Ovary (tissue), 9 donors: ENCODE results near the gene TMEM272. TPM values are rescaled to one million over a fixed set of nuclear protein-coding genes. Genes with fewer than 3 reads are reported as not detected.

Experiments used
- DNase-seq, 5 donors: peaks; one replicate each; pipeline ENCODE4 v3.0.0-alpha.2; 2019 to 2020
- H3K27ac ChIP-seq, 2 donors: fragments of 200-600 bp; one replicate each; pipeline versions ENCODE4 v1.5.1 to v1.8.0; 2019 to 2022
- H3K27me3 ChIP-seq: fragments of 200-600 bp; one replicate; pipeline ENCODE4 v1.8.0; 2022
- H3K36me3 ChIP-seq: fragments of 200-600 bp; sonication (generic); one replicate; pipeline ENCODE4 v1.5.1; 2019
- H3K4me1 ChIP-seq: one replicate; pipeline ENCODE4 v1.8.1; 2013; ENCODE audit warnings: mild to moderate bottlenecking, moderate library complexity; ENCODE audit not compliant: insufficient read depth
- H3K4me3 ChIP-seq: fragments of 200-600 bp; sonication (generic); one replicate; pipeline ENCODE4 v1.5.1; 2017
- H3K9me3 ChIP-seq, 2 donors: fragments of 200-600 bp in 1 of 2; sonication (generic) in 1 of 2; one replicate each; pipeline versions ENCODE4 v1.5.1 to v1.8.1; 2013 to 2019; ENCODE audit warnings: mild to moderate bottlenecking in 1 of 2, moderate library complexity in 1 of 2
- EP300 ChIP-seq: sonication (generic); formaldehyde crosslinking; IDR thresholded peaks from one replicate; pipeline ENCODE4 v1.6.1; 2017; ENCODE audit warnings: antibody characterized with exemption
- POLR2A ChIP-seq: fragments of 450-650 bp; IDR thresholded peaks from one replicate; pipeline ENCODE4 v1.6.1; 2017; ENCODE audit warnings: antibody characterized with exemption, mild to moderate bottlenecking, moderate library complexity
- WGBS, 3 donors: extraction: QIAGEN DNeasy Blood & Tissue Kit in 1 of 3; methylation state at CpG; one replicate each; pipeline versions ENCODE4 v1.1.5 to v1.1.7; 2013 to 2017; 5-methylcytosine and 5-hydroxymethylcytosine counted together
- intact Hi-C, 4 donors: fragments of 100-400 bp; cut with DNase I; formaldehyde crosslinking; loops; one replicate each; pipeline versions ENCODE4 v1.11.0 to v1.15.1; 2022 to 2023
- polyA plus RNA-seq, 2 donors: library from polyadenylated mRNA; stranded (reverse); fragments of 200-250 nt in 1 of 2; fragments of 350-450 nt in 1 of 2; fragmentation: Illumina TruSeq in 1 of 2; extraction: RNeasy Lipid Tissue Mini Kit (QIAGEN cat#74804) in 1 of 2; gene quantifications; one replicate each; pipeline ENCODE4 v1.2.3, GENCODE V29; 2013 to 2014
- total RNA-seq, 7 donors: library from RNA; depleted of rRNA in 2 of 7; stranded (reverse); fragments of >200 nt in 2 of 7; fragmentation: NEBNext Ultra II Directional in 3 of 7; extraction: Animal tissue kit (Norgen Biotek cat#: 25700) in 3 of 7; gene quantifications; one replicate each; pipeline versions ENCODE4 v1.1.0 to v1.2.4, GENCODE V29; 2016 to 2023
- TF ChIP-seq, protein P1 (sequence below), 3 donors: fragments of 450-650 bp in 2 of 3; fragments of 200-600 bp in 1 of 3; IDR thresholded peaks; one replicate each; pipeline versions ENCODE4 v1.5.1 to v1.8.0; 2016 to 2022; ENCODE audit warnings: antibody characterized with exemption in 3 of 3, mild to moderate bottlenecking in 1 of 3
- donor health status: DM: no; HTN: no; CAD: no; lungs with moderate emphysema.
- donor health status: DM: no; HTN: no; CAD: no.
- donor health status: Bipolar disorder and iron deficiency.
- donor health status: DM: yes; HTN: yes; CAD: no.
- donor health status: DM: no; HTN: no; CAD: no.
- donor health status: DM: yes; HTN: yes; CAD: no.

TMEM272 gene
- total and polyA plus RNA-seq, 9 donors = 0.05 to 0.28 (median 0.11) TPM; not detected in 2

DNA sequence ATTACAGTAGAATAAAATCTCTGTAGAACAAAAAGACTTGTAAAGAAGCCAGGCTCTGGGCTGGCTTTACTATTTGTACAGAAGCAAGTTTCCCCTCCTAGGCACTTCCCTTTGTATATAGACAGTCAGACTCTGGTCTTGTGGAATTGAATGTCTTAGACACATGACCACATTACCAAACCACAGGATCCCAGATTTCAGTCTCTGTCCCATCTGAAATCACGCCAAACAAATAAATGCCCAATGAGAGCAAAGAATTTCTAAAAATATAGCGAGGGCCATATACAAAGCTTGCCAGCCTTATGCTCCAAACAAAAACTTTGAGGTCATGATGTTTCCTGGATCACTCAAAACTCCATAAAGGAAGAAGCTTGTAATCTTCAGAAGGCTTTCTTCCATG is 40.7 kb upstream of the TMEM272 start:
- no peak overlapping the region for H3K4me3 ChIP-seq
- 86 to 97% (median 96%) methylated on average over 2 of the region's 2 CpGs for WGBS, 3 donors
- no peaks in the 10 kb centered on the region for H3K36me3 ChIP-seq
- no peak for TF ChIP-seq EP300
- TF ChIP-seq POLR2A = no peak
- TF ChIP-seq, protein P1, sequence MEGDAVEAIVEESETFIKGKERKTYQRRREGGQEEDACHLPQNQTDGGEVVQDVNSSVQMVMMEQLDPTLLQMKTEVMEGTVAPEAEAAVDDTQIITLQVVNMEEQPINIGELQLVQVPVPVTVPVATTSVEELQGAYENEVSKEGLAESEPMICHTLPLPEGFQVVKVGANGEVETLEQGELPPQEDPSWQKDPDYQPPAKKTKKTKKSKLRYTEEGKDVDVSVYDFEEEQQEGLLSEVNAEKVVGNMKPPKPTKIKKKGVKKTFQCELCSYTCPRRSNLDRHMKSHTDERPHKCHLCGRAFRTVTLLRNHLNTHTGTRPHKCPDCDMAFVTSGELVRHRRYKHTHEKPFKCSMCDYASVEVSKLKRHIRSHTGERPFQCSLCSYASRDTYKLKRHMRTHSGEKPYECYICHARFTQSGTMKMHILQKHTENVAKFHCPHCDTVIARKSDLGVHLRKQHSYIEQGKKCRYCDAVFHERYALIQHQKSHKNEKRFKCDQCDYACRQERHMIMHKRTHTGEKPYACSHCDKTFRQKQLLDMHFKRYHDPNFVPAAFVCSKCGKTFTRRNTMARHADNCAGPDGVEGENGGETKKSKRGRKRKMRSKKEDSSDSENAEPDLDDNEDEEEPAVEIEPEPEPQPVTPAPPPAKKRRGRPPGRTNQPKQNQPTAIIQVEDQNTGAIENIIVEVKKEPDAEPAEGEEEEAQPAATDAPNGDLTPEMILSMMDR (IDR thresholded peaks at IDR 0.05) = no peak
- H3K9me3 ChIP-seq = peaks cover 0 to 3% of the 10 kb centered on the region in 2 donors
- no peaks in the 10 kb centered on the region for H3K4me1 ChIP-seq
- H3K27me3 ChIP-seq = no peaks in the 10 kb centered on the region
- no peak overlapping the region for H3K27ac ChIP-seq
- DNase-seq = no peak
- intact Hi-C loops = no loop called here

DNA sequence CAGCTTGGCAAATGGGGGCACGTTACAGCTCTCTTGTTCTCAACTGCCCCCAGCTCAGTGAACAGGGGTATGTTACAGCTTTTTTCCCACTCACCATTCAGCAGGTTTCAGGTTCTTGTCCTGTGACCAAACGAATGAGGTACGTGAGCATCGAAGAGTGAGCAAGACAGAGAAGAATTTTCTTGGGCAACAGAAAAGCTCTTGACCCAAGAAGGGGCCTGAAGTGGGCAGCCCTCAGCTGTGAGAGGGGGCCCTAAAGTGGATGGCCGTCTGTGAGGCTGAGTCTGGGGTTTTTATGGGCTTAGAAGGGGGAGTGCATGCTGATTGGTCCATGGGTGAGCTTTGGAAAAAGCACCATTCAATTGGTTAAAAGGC is 38.2 kb upstream of the TMEM272 start:
- Histone ChIP-seq H3K27me3 (no peaks in the 10 kb centered on the region), H3K4me3 (no peak overlapping the region), H3K36me3 (no peaks in the 10 kb centered on the region), H3K4me1 (no peaks in the 10 kb centered on the region), H3K27ac (no peak overlapping the region), H3K9me3 (peaks cover 0 to 3% of the 10 kb centered on the region in 2 donors)
- TF ChIP-seq EP300 (no peak), POLR2A (no peak)
- TF ChIP-seq, protein P1 (IDR thresholded peaks at IDR 0.05) = no peak
- WGBS, 3 donors = 70 to 73% (median 72%) methylated on average over 5 of the region's 5 CpGs
- no peak for DNase-seq
- intact Hi-C loops = no loop called here

DNA sequence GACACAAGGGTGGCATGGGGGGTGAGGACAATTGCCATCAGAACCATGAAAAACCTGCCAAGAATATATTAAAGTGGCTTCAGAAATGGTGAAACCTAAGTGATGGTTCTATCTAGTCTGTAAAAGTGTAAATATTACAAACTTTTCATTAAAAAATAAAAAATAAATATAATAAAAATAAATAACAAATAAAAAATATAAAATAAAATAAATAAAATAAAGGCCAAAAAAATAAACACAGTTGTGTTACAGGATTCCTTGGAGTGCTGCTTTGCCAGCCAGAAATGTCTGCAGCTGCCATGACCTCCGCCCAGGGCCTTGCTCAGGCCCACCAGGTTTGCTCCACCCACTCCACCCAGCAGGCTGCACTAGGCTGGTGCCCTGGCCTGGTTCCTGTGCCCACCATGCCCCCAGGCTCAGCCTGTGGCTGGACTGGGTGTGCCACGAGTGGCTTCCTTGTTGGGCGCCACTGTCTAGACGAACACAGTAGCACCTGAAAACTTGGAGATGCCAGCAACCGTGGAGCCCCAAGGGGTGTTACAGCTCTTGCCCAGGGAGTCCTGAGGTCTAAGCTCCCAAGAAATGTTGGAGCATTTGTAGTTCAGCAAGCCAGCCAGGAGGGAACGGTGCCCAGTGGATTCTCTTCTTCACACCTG is 37.7 kb upstream of the TMEM272 start:
- Histone ChIP-seq H3K4me3 (no peak overlapping the region), H3K4me1 (no peaks in the 10 kb centered on the region), H3K27me3 (no peaks in the 10 kb centered on the region), H3K9me3 (peaks cover 0 to 3% of the 10 kb centered on the region in 2 donors), H3K27ac (no peak overlapping the region), H3K36me3 (no peaks in the 10 kb centered on the region)
- intact Hi-C loops = no loop called here
- TF ChIP-seq POLR2A = no peak
- TF ChIP-seq EP300 = no peak
- TF ChIP-seq, protein P1 (IDR thresholded peaks at IDR 0.05) = no peak
- 93 to 97% (median 95%) methylated on average over 6 of the region's 6 CpGs for WGBS, 3 donors
- no peak for DNase-seq

DNA sequence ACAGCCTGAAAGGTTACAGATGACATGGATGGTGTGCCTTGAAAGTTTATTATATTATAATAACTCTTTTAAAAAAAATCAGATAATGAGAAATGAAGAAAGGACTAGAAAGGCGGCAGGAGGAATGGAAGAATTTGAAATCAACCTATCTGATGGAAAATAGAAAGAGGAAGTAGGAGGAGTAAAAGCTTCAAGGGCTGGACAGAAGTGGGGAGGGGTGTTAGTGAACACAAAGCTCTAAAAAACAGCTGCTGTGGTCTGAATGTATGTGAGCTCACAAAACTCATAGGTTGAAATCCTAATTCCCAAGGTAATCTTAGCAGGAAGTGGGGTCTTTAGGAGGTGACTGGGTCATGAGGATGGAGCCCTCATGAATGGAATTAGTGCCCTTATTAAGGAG is 36.3 kb upstream of the TMEM272 start:
- WGBS, 3 donors = 92 to 98% (median 95%) methylated on average over 1 of the region's 1 CpG
- TF ChIP-seq, protein P1 (IDR thresholded peaks at IDR 0.05) = no peak
- TF ChIP-seq POLR2A (no peak), EP300 (no peak)

More for the DNA sequence above, 36.3 kb upstream of the TMEM272 start:
- DNase-seq = no peak
- no peaks in the 10 kb centered on the region for H3K36me3 ChIP-seq
- no peak overlapping the region for H3K4me3 ChIP-seq
- H3K9me3 ChIP-seq = peaks cover 0 to 3% of the 10 kb centered on the region in 2 donors
- no peak overlapping the region for H3K27ac ChIP-seq
- intact Hi-C loops = no loop called here
- H3K4me1 ChIP-seq = no peaks in the 10 kb centered on the region
- H3K27me3 ChIP-seq = no peaks in the 10 kb centered on the region
